ENCODE measurements around the gene AMN.

The AMN gene

DNA sequence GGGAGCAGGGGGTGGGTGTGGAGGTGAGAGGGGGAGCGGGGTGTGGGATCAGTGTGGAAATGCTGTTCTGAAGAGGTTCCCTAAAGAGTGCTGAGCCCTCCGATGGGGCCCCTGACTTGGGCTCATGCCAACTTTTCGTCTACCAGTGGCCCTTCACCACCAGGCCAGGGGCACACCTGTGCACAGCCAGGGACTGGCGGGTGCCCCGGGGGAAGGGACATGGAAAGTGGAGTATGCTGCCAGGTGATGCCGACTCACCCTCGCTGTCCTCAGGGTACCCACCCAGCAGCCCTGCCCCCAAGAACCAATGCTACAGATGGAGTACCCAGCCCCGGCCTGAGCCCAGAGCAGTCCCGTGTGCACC is 26.2 kb downstream of the AMN start:
- no peak for DNase-seq

DNA sequence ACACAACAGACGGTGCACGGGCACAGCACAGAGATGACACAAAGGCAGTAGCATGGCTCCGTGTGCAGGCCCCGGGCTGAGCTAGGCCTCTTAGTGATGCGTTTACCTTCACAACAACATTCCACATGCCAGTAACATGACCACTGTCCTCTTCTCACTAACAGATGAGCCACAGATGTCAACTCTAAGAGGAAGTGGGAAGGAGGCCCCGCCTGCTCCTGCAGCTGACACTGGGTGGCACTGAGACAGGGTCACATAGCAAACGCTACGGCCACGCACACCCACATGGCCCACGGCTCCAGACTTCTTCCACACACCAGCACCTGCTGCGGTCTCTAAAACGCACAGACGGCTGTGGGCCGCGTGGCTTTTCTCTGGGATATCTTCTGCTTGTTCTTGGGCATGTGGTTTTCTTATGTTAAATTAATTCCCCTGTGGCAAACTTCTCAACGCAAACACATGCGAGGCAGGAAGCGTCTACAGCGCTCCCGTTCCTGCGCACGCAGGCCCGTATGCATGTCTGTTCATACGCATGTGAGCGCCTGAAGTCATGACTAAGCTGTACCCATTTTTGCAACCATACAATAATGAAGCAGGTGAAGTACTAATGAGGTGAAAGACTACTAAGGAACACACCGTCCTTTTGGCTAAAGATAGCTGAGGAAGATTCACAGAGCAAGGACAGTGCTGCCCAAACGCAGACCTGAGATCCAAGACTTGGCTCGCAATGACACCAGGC is 26.8 kb downstream of the AMN start:
- DNase-seq = no peak

- DNase-seq = peak; percentile 28
Measured at GRCh38 chr14:102949801-102950451, 27.5 kb downstream of the AMN start.

DNA sequence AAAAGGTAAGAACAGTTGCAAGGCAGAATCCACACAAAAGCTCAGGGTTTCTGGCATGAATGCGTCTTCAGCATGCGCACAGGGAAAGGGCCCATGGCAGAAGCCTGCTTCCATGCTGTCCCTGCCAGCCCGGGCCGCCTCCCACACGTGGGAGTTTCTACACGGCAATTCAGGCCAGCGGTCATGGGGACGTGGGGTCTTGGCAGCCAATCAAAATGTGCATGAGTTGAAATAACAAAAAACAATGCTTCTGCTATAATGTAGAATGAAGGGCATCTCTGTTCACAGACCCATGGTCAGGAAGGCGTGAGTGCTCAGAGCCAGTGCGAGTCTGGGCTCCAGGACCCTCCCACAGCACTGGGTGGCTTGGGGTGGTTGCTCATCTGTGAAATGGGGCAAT is 28.6 kb downstream of the AMN start:
- DNase-seq = no peak

- no peak for DNase-seq
Measured at GRCh38 chr14:102951799-102952198, 29.3 kb downstream of the AMN start.

DNA sequence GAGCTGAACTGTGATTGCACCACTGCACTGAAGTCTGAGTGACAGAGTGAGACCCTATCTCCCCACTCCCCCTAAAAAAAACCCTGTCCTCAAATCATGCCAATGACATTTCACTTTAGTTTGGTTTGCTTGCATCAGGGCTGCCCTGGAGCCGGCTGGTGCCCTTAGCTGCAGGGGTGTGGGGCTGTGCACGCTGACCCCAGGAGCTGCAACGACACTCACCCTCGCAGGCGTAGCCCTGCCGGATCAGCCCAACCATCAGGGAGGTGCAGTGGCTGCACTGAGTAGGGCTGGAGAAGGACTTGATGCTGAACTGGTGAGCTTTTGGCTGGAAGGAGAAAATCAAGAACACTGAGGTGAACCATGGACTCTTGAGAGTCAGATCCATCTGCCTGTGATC is 29.8 kb downstream of the AMN start:
- no peak for DNase-seq

- DNase-seq = no peak
Measured at GRCh38 chr14:102953100-102953499, 30.6 kb downstream of the AMN start.

GRCh38 chr14:102954081-102954789 is 31.8 kb downstream of the AMN start:
- DNase-seq = no peak

GRCh38 chr14:102955636-102956408 is 33.4 kb downstream of the AMN start:
- DNase-seq = no peak

GRCh38 chr14:102957222-102957621 is 34.8 kb downstream of the AMN start:
- DNase-seq = no peak

DNA sequence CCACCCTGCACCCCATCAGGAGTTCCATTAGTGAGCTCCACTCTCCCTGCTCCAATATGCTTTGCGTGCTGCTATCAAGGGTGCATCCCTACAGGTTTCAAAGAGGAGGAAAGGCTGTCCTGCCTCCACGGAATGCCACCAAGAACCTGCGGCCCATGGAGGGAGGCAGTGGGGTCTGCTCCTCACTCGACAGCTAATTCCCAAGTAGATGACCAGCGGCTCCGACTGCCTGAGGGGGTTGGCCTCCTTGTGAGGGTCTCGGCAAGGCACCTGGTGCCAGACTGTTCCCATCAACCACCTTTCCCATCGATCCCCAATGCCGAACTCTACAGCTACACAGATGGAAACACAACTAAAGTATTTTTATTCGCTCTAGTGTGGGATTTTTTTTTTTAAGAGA is 36.0 kb downstream of the AMN start:
- no peak for DNase-seq

GRCh38 chr14:102962111-102962627 is 39.7 kb downstream of the AMN start:
- DNase-seq = no peak

GRCh38 chr14:102964152-102964730 is 41.8 kb downstream of the AMN start:
- DNase-seq = no peak

DNA sequence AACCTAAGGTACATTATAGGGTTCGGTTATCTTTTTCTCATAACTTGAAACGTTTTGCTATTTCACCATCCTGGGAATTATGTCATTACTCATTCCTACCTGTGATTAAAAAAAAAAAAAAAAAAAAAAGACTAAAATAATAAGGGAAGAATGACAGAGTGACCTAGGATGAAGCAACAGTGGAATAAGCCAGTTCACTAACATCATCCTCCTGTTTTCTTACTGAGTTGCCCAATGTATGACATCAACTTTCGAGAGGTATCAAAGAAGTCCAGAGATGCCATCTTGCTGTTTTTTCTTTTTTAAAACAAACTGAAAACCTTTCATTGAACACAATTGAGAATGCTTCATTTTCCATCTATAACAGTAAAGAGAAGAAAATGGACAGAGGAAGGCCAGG is 42.8 kb downstream of the AMN start:
- no peak for DNase-seq

GRCh38 chr14:102965971-102966655 is 43.6 kb downstream of the AMN start:
- no peak for DNase-seq

DNA sequence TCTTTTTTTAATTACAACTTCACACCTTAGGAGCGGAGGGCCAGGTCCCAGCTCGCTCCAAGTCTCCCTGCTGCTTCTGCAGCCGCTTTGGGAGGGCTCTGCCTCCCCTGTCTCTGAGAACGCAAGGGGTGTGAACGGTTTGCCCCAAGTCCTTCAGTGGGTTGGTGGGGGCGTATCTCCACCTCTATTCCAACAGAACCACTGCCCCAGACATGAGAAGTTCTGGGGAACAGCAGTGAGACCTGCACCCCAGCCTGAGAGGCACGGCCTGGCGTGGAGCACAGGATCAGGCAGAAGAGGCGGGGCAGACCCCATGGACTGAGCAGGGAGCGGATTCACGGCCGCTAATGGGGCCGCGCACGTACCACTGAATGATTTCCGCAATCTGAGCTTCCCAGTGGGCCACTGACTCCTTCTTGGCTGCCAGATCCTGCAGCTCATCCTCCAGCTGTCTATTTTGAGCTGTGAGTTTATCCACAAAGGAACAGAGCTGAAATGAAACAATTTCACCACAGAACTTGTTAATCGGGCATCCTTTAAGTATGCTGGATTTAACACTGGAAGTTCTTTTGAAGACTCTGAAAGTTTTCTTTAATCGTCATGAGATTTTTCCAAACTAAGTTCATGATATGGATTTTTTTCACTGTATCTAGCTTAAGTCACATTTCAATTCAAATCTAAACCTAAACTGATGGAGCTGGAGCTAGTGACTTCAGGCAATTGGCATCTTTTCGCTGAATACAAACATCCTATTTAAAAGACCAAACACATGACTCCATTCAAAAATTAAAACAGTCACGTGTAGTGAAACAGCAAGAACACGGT is 44.4 kb downstream of the AMN start:
- DNase-seq = no peak

GRCh38 chr14:102967506-102967795 is 45.0 kb downstream of the AMN start:
- DNase-seq = no peak

DNA sequence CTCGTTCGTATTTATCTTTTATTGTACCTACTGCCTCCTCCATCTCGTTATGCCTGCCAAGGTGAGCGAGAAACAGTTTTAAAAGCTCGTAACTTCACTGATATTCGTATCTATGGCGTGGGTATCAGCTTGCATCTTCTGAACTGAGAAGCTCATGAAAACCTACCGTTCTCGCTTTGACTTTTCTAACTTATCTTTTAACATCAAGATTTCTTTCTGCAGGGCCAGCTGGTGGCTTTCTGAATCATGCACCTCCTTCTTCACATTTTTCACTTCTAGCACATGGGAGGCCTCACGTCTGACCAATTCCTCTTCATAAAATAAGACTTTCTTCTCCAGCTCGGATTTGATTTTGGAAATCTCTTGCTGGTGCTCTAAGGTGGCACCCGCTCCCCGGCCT is 45.8 kb downstream of the AMN start:
- no peak for DNase-seq

GRCh38 chr14:102969060-102969791 is 46.8 kb downstream of the AMN start:
- no peak for DNase-seq

GRCh38 chr14:102969901-102970300 is 47.4 kb downstream of the AMN start:
- no peak for DNase-seq

DNA sequence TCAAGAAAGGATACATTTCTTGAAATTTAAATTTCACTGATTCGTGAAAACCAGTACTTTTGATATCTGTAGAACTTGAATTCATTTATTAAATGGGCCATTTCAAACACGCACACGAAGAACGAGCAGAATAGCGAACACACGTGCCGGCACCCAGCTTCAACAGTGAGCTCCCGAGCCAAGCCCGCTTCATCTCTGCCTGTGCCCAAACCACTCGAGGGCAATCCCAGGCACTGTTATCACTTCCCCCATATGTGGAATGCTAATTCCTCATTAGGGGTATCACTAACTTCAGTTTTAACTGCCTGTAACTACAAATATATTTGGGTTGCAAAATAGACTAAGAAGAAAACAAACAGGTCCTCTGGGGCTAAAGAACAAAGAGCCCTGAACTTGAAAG is 48.0 kb downstream of the AMN start:
- DNase-seq = no peak

Measured in DMS79 (cell line).